ENCODE data around the gene FUT4. TPM values are rescaled to one million over a fixed set of nuclear protein-coding genes. Genes with fewer than 3 reads are reported as not detected.

The FUT4 gene, protein sequence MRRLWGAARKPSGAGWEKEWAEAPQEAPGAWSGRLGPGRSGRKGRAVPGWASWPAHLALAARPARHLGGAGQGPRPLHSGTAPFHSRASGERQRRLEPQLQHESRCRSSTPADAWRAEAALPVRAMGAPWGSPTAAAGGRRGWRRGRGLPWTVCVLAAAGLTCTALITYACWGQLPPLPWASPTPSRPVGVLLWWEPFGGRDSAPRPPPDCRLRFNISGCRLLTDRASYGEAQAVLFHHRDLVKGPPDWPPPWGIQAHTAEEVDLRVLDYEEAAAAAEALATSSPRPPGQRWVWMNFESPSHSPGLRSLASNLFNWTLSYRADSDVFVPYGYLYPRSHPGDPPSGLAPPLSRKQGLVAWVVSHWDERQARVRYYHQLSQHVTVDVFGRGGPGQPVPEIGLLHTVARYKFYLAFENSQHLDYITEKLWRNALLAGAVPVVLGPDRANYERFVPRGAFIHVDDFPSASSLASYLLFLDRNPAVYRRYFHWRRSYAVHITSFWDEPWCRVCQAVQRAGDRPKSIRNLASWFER
- polyA plus RNA-seq (2011; rRNA removed) (1.9 and 2.3 TPM in 2 replicates), polyA minus RNA-seq (2011; rRNA and poly(A)+ RNA removed) (1.8 and 2.4 TPM in 2 replicates)

- ChIA-PET CTCF (interaction anchor here (0.8 kb wide), 1 partner anchor 25 kb away, joined by 3 read pairs; no protein-coding TSS in a partner anchor), POLR2A (no interaction called here)
- Histone ChIP-seq H3K36me3 (ENCODE audit: control insufficient read depth, insufficient read depth, low read length) (no peaks in the 10 kb centered on the region; the same call in 1 of the 2 replicates), H3K27me3 (ENCODE audit: control insufficient read depth, insufficient read depth, low read length) (no peaks in the 10 kb centered on the region), H3K4me3 (ENCODE audit: low read depth, low read length) (peak within 1 kb of the TSS; percentile 53)
- peak; percentile 31 for DNase-seq (ENCODE audit: low read depth)
- TF ChIP-seq CTCF (IDR thresholded peaks at IDR 0.05; ENCODE audit: insufficient read depth, low read depth, low read length) = no peak
These were observed at the start of gene FUT4 for GRCh38 chr11:94543695-94544645. TSS of gene FUT4 (plus strand) at chr11:94543921. CDS start at chr11:94544134, 213 bp downstream.

GRCh38 chr11:94494126-94494680 is 49.5 kb upstream of the FUT4 start:
- DNase-seq (ENCODE audit: low read depth) = no peak
- Histone ChIP-seq H3K27me3 (ENCODE audit: control insufficient read depth, insufficient read depth, low read length) (no peaks in the 10 kb centered on the region), H3K36me3 (ENCODE audit: control insufficient read depth, insufficient read depth, low read length) (peaks cover 2% of the 10 kb centered on the region), H3K4me3 (ENCODE audit: low read depth, low read length) (peak overlapping the region; percentile 93)
- CTCF ChIA-PET = interaction anchor here (0.7 to 1.1 kb wide), 2 partner anchors 11 to 599 kb away, joined by 3 read pairs; no protein-coding TSS in a partner anchor
- TF ChIP-seq CTCF (IDR thresholded peaks at IDR 0.05; ENCODE audit: insufficient read depth, low read depth, low read length) = no peak
- POLR2A ChIA-PET = no interaction called here

DNA sequence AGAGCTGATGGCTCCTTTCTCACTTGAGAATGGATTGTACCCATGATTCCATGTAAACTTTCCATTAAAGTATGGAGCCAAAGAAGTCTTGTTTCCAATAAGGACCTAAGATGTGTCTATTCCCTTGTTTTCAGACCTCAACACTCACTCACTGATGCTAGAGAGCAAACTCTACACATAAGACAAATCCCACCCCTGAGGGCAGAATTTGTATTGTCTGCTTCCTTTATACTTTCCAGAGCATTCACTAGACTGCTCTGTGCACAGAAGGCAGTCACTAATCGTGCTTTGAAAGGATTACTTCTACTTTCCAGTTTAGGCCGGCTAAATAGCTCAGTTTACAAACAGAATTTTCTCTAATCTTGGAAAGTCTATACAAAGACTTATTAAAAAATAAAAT is 43.5 kb upstream of the FUT4 start:
- CTCF ChIA-PET = interaction anchor here (0.7 to 1.2 kb wide), 2 partner anchors 333 to 605 kb away, joined by 3 read pairs; no protein-coding TSS in a partner anchor
- DNase-seq (ENCODE audit: low read depth) = no peak
- POLR2A ChIA-PET = no interaction called here
- Histone ChIP-seq H3K4me3 (ENCODE audit: low read depth, low read length) (no peak overlapping the region), H3K27me3 (ENCODE audit: control insufficient read depth, insufficient read depth, low read length) (no peaks in the 10 kb centered on the region), H3K36me3 (ENCODE audit: control insufficient read depth, insufficient read depth, low read length) (peaks cover 2% of the 10 kb centered on the region)
- TF ChIP-seq CTCF (IDR thresholded peaks at IDR 0.05; ENCODE audit: insufficient read depth, low read depth, low read length) = no peak

GRCh38 chr11:94501522-94501921 is 42.2 kb upstream of the FUT4 start:
- ChIA-PET POLR2A (no interaction called here), CTCF (interaction anchor here (1.5 to 1.8 kb wide), 3 partner anchors 15 to 606 kb away, joined by 4 to 15 read pairs (median 5); no protein-coding TSS in a partner anchor)
- TF ChIP-seq CTCF (IDR thresholded peaks at IDR 0.05; ENCODE audit: insufficient read depth, low read depth, low read length) = no peak
- no peak for DNase-seq (ENCODE audit: low read depth)
- H3K4me3 ChIP-seq (ENCODE audit: low read depth, low read length) = no peak overlapping the region
- no peaks in the 10 kb centered on the region for H3K27me3 ChIP-seq (ENCODE audit: control insufficient read depth, insufficient read depth, low read length)
- H3K36me3 ChIP-seq (ENCODE audit: control insufficient read depth, insufficient read depth, low read length) = peaks cover 2% of the 10 kb centered on the region
